Sciatic nerve (tissue), 2 donors: ENCODE results near the gene CNP. TPM values are rescaled to one million over a fixed set of nuclear protein-coding genes. Genes with fewer than 3 reads are reported as not detected.
"Not testable (repeated sequence)": the region's sequence is repeated elsewhere in the genome, so short reads cannot be mapped to it uniquely, and the experiment has no call there.

Experiments used
- ATAC-seq: fragments of 200-7000 bp; cut with Tn5 transposase; one replicate; pipeline ENCODE4 v1.9.1; 2020; ENCODE audit warnings: mild to moderate bottlenecking, moderate library complexity
- DNase-seq: peaks from one replicate; pipeline ENCODE4 v3.0.0-alpha.2; 2020; ENCODE audit warnings: low spot score
- intact Hi-C: fragments of 100-400 bp; cut with DNase I; formaldehyde crosslinking; loops from one replicate; pipeline ENCODE4 v1.14.2; 2022
- total RNA-seq: library from RNA; stranded (reverse); fragmentation: NEBNext Ultra II Directional; extraction: Animal tissue kit (Norgen Biotek cat#: 25700); gene quantifications from one replicate; pipeline ENCODE4 v1.2.1, GENCODE V29; 2021
- donor health status: DM: no; HTN: no; CAD: no.
- donor health status: DM: no; HTN: no; CAD: no.

The CNP gene
- total RNA-seq, 1 donor from 2014 or later, result 393 TPM

DNA sequence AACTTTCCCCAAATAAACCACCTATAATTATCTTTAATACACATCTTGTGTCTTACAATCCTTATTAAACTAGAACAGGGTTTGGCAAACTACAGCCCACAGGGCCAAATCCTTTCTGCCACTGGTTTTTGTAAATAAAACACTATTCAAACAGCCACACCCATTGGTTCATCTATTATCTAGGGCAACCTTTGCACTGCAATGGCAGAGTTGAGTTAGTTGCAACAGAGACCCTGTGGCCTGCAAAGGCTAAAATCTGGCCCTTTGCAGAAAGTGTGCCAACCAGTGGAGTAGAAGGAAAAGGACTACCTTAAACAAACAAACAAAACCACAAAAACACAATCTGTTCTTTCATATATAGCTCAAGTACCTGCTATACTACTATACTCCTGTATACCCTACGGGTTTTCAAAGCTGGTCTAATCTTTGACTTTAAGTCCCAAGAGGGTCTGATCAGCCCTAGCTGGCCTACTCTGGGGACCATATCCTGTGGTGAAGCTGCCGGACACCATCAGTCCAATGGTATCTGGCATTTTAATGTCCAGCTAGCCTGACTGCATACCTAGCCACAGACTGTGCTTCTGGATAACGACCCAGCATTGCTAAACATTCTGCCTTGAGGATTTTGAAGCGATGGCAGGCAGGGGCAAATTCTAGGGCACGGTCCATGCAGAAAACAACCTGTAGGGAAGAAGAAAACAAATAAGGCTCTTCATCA, 23.3 kb downstream of the CNP start:
- ATAC-seq (no peak), DNase-seq (no peak)
- intact Hi-C loops, result no loop called here

GRCh38 chr17:41992576-41992975, 26.0 kb downstream of the CNP start:
- intact Hi-C loops, result no loop called here
- peak; percentile 52 for DNase-seq
- ATAC-seq, result peak; percentile 63

DNA sequence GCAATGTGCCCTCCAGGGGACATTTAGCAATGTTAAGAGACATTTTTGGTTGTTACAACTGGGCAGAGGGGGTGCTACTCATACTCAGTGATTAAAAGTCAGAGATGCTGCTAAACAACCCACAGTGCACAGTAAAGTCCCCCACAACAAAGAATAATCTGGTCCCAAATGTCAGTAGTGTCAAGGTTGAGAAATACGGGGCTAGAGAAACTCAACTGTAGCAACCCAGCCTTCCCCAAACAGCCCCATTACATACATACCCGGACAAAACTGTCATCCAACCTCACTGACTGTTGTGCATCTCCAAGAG, 30.2 kb downstream of the CNP start:
- no peak for ATAC-seq
- intact Hi-C loops, result no loop called here
- DNase-seq, result no peak

DNA sequence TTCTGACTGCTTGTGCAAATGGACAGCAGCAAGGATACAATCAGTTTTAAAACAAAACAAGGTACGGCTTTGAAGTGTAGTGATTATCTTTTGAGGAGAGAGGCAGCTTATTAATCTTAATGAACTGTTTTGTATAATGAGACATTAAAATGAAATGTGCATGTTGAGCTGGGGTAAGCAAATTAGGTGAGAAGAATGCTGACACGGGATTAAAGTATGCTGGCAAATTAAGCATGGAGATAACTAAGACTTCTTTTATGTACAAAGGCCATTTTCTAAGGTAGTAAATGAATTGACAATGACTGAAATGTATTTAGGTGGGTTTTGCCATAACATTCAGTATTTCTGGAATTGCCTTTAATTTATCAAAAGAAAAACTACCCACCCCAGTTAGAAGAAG, 31.9 kb downstream of the CNP start:
- ATAC-seq (no peak), DNase-seq (no peak)
- intact Hi-C loops, result no loop called here

GRCh38 chr17:42000413-42001133, 34.0 kb downstream of the CNP start:
- DNase-seq (no peak), ATAC-seq (no peak)
- intact Hi-C loops, result loop anchor here (5.0 kb wide), 1 partner anchor 967 kb away; no protein-coding TSS in a partner anchor

DNA sequence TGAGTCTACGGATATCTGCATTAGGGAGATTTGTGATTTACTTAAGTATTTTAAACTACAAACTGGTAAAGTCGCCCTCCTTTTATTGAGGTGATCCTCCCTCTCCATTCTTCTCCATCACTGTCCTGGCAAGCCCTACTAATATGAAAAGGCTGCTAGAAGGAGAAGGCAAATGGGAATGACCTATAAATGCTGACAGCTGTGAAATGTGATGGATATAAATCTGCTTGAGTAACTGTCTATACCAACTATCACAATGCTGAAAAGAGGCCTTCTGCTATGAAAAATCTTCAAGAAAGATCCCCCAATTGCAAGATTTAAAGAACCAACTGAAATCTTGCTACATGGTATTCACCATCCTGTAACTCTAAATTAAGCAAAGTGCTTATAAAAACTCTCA, 35.1 kb downstream of the CNP start:
- no peak for DNase-seq
- intact Hi-C loops, result loop anchor here (5.0 kb wide), 1 partner anchor 966 kb away; no protein-coding TSS in a partner anchor
- ATAC-seq, result no peak

- DNase-seq (no peak), ATAC-seq (no peak)
- intact Hi-C loops, result loop anchor here (5.0 kb wide), 1 partner anchor 965 kb away; no protein-coding TSS in a partner anchor
Observed at GRCh38 chr17:42002175-42002791, 35.7 kb downstream of the CNP start.

DNA sequence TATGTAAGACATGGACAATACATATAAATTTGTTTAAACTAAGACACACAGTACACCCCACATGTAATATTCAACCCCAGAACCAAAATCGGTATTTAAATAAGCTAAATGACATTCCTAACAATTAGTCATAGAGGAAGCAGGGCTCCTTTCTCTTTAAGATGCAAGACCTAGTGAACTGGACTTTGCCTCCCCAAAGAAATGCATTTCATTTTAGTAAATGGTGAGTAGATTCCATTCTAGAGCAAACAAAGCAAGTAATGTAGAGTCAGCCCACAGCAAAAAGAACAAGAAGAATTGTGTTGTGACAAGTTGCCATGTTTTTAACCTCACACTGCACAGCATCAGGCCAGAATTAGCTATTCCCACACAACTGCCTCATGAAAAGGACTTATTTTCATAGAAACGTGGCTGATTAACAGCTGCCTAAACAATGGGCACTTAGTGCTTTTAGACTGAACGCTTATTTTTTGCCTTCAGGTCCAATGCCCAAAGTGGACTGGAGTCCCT, 36.3 kb downstream of the CNP start:
- intact Hi-C loops, result loop anchor here (5.0 kb wide), 1 partner anchor 964 kb away; no protein-coding TSS in a partner anchor
- peak; percentile 60 for ATAC-seq
- DNase-seq, result no peak

- intact Hi-C loops, result no loop called here
- ATAC-seq, result no peak
- no peak for DNase-seq
Observed at GRCh38 chr17:42005166-42005565, 38.6 kb downstream of the CNP start.

GRCh38 chr17:42009170-42009569, 42.6 kb downstream of the CNP start:
- peak; percentile 71 for ATAC-seq
- peak; percentile 62 for DNase-seq
- intact Hi-C loops, result loop anchor here (2.0 kb wide), 1 partner anchor 42 kb away; the partner anchor contains the start of gene CNP

- peak; percentile 38 for DNase-seq
- ATAC-seq, intact Hi-C loops: not testable (repeated sequence)
Observed at GRCh38 chr17:42010266-42010680, 43.7 kb downstream of the CNP start.

DNA sequence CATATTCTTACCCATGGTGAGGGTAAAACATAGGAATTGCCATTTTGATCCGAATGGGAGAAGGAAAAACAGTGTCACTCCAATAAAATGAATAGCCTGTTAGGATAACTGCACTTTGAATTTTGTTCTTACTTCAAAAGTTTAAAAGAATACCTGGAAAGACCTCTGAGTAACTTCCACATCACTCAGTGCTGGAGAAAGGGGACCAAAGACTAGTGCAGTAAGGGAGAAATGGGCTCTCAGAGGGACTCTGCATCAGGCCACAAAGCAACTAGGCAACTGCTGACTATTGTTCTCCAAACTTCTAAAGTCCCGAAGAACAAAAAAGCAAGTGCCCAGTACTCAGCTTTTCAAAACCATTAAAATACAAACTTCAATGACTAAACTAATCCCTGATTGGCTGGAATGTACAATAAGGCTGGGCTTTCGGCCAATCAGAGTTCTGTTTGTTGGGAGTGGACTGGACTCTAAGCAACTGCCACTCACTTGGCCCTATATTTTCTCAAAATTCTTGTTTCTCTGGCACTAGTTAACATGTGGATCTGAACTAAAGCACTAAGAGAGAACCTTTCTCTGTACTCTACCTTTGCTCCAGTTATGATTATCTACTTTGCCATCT, 44.4 kb downstream of the CNP start:
- intact Hi-C loops, result no loop called here
- ATAC-seq, result no peak
- peak; percentile 49 for DNase-seq

- DNase-seq, intact Hi-C loops, ATAC-seq: not testable (repeated sequence)
Observed at GRCh38 chr17:42012363-42012762, 45.8 kb downstream of the CNP start.

GRCh38 chr17:42013740-42014139, 47.1 kb downstream of the CNP start:
- intact Hi-C loops, DNase-seq, ATAC-seq: not testable (repeated sequence)

GRCh38 chr17:42016411-42016831, 49.8 kb downstream of the CNP start:
- DNase-seq, result no peak
- no peak for ATAC-seq
- intact Hi-C loops, result no loop called here

DNA sequence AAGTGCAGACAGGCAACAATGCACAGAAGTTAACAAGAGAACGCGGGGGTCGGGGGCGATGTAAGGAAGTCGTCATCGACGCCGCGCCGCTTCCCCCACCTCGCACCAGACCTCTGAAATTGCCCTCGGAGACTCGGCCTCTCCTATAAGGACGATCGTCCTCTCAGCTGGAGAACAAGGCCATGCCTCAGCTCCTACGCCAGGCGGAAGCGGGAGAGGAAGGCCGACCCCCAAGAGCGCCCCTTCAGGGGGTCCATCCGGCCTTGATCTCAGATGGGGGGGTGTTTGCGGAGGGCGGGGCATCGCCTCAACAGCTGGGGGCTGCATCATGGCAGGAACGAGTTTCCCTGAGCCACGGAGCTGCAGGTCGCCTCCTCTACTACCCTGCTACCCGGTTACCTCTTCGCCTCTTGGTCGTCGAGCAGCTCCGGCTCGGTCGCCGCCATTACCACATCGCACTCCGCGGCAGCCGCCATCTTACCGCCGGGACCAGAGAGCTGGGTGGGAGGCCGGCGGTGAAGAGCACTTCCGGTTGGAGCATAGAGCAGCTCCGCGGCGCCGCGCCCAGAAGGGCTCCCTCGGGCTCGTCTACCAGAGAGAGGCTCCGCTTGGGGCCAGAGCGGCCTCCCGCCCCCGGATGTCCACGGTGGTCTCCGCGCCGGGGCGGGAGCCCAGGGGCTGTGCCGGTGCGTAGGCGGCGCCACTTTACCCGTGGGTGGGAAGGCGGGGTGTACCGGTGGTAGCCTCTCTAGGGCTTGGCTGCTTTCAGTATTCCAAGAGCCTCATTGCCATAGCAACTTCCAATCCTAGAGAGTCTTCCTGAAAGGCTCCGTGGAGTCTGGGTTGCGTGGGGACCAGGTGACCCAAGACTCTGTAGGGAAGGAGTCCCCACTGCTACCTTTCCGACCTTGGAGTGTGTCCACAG, 50.6 kb downstream of the CNP start, which contains the start of gene DNAJC7:
Gene DNAJC7, minus strand, starts transcription at position 499 of the 925 bp plus-strand sequence. Its CDS starts 23 bp downstream, at position 476.
- DNase-seq (peak; percentile 93), ATAC-seq (peak; percentile 97)
- intact Hi-C loops, result no loop called here

GRCh38 chr17:42017866-42018200, 51.2 kb downstream of the CNP start:
- intact Hi-C loops, result no loop called here
- DNase-seq (no peak), ATAC-seq (no peak)

- DNase-seq (no peak), ATAC-seq (no peak)
- intact Hi-C loops, result no loop called here
Observed at GRCh38 chr17:42018339-42018738, 51.7 kb downstream of the CNP start.
